Stimulated activated naive CD4-positive, alpha-beta T cell treated with Interleukin-2 at 50 U/mL for 16 hours (primary cell): Measurements from ENCODE around the gene CAMK2B.

ENCODE experiments used
- DNase-seq: peaks from one replicate; lab custom pipeline; 2025; lab: John Stamatoyannopoulos, UW

CAMK2B gene

DNA sequence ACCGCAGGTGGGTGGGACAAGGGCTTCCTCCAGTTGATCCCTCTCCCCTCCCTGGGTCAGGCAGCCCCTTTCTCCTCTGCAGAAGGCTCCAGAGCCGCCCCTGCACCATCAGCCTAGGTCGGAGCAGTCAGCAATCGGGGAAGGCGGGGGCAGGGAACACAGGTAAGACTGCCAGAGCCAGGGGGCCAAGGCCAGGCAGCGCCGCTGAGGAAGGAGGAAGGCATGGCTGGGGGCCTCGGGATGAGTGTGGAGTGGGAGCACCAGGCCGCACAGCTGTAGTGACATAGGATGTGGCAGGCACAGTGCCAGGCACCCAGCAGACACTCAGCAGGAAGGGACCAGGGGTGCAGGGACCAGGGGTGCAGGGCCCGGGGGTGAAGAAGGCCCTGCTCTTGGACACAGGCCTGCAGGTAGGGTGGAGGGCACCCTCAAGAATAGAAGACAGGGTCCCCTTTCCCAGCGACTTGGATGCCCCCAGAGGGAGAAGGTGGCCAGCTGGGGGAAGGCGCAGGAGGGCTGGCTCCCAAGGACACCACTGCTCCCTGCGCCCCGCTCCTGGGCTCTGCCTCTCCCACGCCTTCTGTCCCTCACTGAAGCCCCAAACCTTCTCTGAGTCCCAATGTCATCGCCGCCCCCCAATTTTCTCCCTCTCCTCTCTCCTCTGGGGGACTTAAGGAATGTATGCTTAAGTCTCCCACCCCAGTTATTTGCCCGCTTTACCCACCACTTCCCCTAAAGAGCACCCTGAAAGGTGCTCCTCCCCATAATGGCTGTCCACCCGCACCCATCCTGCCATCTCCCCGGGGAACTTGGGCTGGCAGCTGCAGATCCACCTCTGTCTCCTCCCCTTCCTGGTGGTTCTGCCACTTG is 38.5 kb downstream of the CAMK2B start:
- DNase-seq, result no peak

DNA sequence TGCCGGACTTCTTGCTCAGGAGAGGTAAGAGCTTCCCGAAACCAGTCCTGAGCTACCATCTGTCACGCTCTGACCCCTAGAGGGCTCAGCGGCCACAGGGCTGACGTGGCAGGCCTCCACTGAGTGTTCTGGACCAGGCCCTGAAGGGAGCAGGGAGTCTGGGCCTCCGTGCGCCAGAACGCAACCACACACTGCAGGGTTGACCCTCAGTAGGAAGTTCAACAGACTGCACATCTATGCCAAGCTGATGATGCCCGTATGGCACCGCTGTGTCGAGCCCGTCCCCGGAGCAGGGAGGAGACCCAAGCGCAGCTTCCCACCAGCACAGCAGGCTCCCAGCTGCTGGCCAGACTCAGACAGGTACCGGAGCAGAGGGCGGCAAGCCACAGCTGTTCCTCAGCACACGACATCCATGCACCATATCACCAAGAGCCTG is 39.2 kb downstream of the CAMK2B start:
- DNase-seq, result no peak

DNA sequence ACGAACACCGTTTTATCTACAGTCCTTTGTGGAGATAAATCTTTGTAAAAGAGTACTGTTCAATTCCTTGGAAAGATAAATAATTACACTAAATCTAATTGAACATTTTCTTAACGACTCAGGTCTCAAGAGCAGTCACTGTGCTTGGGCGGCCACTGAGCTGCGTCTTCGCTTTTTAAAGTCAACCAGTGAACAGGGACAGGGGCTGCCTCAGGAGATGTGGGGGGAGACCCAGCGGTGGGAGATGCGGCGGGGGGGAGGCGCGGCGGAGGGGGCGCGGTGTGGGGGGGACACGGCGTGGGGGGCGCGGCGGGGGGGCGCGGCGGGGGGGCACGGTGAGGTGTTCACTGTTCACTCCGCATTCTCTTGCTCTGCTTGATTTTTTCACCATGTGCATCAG is 39.8 kb downstream of the CAMK2B start:
- DNase-seq, result no peak

DNA sequence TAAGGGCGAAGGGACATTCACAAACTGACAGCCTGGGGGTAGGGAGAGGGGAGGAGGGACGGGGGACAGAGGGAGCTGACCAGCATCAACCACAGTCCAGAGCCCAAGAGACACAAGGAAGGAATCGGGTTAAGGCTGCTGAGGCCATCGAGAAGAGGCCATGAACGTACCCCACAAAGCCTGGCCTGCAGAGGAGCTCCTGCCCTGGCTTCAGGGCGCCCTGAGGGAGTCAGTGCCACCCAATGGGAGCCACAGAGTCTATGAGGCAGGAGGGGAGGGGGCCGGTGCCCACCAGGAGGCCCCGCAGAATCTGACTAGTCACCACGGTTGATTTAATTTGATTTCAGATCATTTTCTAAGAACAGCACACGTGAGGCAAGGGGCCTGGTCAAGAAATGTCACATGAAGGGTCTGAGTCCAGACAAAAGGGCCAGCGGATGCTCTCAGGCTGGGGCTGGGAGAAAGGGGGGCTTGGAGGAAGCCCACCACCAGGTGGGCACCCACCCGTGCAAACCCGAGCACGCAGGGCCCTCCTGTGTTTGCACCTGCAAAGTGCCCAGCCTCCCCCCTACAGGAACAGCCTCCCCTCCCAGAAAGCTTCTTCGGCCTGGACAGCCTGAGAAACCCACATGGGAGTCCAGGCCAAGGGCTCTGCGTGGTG is 40.4 kb downstream of the CAMK2B start:
- DNase-seq, result no peak

- DNase-seq, result no peak
Observed at GRCh38 chr7:44284216-44284615, 41.2 kb downstream of the CAMK2B start.

DNA sequence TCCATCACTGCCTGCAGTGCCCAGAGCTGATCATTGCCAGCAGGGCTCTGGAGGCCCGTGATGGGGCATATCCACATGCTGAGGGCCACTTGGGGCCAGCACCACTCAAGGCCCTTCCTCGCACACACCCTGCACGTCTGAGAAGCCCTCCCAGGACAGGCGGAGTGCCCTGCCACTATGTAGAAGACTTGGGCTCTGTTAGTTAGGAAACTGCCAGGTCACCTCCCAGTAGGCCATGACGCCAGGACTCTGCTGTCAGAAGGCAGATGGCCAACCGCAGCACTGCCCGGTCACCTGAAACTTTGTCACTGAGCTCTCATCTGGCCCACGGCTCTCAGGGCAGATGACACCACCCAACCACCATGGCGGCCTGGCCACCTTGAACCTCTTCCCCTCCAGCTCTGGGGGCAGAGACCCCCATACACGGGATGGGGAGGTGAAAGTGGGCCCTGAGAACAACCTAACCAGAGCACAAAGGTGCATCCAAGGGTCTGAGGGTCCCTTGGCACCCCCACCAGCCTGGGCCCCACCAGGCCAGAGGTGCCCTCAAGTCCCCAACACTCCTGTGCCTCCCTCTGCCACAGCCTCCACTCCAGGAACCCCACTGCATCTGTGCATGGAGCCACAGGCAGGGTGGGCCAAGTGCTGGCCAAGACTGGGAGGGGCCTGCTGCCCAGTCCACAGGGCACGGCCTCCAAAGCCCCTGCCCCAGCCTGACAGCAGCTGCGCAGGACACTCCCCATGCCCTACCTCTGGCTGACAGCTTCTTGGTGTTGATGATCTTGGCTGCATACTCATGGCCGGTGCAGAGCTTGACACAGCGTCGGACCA is 41.8 kb downstream of the CAMK2B start:
- DNase-seq, result no peak

DNA sequence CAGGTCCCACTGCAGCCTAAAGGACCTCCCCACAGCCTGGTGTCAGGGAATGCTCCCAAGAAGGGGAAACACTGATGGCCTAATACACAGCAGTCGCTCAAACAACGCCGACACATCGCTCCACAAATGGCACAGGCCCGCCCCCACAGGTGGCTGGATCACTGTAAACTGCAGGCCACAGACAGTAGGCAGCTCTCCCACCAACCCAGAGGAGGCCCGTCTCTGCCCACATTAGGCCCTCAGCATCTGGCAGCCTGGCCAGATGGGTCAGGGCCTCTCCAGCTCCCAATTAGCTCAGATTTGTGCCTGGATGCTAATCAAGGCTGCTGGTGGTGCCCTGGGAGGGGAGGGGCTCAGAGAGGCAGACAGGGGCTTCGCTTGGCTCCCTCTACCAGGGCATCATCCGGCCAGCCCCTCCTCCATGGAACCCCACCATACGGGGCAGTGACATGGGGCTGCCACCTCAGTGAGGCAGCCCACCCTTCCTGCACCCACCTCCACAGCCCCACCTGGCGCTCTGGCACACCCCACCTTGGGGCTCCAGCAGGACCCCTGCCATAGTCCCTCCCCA is 42.7 kb downstream of the CAMK2B start:
- no peak for DNase-seq

DNA sequence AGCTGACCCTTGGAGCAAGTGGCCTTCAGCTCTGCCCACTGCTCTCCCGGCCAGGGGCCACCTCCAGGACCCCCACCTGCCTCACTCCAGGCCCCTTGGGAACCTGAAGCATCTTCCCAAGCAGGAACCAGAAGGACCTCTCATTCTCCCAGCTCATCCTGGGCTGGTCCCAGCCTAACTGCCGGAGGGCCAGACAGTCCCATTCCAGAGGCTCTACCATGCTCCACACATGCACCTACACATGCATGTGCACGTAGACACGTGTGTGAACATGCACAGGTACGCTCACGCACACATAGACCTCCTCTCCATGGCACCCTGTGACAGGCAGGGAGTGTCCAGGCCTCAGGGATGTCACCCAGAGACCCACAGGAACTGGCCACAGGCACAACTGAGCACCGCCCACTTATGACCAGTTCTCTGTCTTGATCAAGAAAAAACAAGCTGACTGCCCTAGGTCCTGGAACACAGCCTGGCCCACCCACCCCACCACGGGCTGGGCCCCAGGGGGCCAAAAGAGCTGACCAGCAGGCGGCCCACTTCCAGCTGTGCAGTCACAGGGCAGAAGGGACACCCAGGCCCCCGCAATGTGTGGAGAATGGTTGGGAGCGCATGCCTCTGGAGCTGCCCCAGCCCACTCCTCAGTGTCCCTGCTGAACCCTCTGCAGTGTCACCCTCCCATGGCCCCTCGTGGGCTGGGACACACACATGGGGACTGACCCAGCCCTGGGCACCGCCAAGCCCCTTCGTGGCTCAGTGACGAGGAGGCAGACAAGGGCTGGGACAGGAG is 43.4 kb downstream of the CAMK2B start:
- no peak for DNase-seq

DNA sequence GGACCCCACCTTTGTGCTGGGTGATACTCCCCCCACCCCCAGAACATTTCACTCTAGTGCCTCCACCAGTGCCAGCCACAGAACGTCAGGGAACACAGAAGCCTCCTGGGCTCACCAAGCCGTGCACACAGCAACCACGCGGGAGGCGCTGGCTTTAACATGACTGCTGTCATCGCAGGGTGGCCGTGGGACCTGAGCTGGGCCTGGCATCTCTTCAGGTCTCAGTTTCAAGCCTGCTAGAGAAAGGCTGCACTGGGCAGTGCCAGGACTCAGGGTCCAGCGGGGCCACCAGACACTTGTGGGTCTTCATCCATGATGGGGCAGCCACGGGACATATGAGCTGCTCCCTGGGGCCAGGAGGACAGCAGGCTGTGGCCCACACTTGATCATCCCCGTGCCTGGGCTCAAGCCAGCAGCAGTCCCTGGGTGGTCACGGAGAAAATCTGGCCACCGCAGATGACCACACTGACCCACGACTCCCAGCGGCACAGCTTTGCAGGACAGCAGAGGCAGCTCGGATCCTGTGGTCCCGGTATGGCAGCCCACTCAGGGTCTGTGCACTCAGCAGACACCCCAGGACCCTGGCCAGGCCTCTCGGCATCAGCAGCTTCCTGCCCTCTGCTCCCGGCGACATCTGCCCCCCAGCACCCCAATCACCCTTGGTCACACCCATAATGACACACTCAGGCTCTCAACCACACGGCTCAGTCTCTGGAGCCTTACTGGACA is 44.2 kb downstream of the CAMK2B start:
- DNase-seq, result no peak

DNA sequence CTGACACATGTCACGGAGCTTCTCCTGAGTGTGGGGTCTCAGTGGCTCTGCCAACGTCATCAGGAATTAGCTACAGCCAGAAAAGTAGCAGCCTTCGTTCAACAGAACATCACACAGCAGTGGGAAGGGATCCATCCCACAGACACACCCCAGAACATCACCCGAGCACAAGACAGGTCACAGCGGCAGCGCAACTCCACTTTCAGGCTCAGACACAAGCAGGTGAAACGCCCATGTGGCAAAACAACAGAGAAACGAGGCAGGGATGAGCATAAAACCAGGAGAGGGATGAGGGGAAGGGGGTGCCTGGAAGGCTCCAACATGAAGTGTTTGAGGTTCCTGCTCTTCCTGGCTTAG is 44.8 kb downstream of the CAMK2B start:
- no peak for DNase-seq

DNA sequence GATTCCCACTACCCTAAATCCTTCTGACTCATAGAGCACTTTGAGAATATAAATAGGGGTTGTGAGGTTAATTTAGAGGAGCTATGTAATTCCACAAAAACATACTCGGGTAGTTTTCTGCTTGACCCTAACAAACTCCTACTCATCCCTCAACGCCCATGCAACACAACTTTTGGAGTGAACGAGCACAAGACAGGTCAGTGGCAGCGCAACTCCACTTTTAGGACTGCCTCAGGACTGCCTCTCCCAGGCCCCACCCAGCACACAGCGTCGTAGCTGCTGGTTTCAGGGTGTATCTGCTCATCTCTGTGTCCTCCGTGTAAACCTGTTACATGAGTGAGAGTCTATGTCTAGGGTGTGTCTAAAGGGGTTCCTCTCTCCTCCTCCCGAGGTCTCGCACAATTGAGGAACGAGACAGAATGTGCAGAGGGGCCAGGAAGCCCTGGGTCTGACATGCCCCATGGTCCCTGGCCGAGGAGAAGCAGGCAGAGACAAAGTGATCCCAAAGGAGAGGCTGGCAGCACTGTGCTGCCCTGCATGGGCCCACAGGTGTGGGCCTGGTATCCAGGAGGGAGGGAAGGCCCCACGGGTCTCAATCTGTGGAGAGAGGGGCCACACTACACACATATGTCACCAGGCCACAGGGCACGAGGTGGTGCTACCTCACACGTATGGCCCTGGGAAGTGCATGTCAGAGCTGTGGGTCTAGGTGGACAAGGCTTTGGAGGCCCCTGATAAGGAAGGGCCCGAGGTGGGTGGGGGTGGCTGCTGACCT is 45.5 kb downstream of the CAMK2B start:
- DNase-seq, result no peak

DNA sequence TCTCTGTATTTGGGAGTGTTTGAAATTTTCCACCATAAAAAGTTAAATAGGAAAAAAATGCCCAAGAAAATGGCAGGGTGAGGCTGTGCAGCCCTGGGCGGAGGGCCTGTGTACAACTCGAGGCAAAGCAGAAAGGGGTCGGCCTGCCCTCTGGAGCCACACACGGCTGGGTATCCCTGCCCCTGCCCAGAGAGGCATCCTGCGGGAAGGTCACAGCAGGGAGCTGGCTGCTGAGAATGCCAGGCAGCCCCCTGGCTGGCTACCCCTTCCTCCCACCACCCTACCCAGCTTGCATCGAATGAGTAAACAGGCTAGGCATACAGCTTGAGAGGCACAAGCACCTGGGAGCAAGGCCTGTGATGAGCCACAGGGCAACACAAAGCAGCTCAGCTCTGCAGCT is 46.1 kb downstream of the CAMK2B start:
- DNase-seq, result no peak

- DNase-seq, result no peak
Observed at GRCh38 chr7:44278451-44279161, 46.8 kb downstream of the CAMK2B start.

- DNase-seq, result no peak
Observed at GRCh38 chr7:44277851-44278250, 47.5 kb downstream of the CAMK2B start.

DNA sequence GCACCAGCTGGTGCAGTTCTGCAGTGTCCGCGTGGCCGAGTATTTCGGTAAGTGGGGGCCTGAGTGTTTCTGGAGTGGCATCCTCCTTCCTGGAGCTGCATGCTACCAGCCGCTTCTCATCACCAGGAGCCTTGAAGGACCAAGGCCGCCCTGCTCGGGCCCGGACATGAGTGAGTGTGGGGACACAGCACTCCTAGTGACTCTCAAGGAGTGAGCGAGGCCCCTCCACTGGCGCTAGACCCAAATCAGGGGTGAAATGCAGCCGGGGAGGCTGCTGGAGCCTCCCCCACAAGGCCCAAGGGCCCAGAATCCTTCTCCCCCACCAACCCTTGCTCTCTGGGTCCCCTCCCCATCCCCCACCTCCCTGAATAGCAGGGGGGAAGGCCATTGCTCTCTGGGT is 48.0 kb downstream of the CAMK2B start:
- DNase-seq, result no peak

DNA sequence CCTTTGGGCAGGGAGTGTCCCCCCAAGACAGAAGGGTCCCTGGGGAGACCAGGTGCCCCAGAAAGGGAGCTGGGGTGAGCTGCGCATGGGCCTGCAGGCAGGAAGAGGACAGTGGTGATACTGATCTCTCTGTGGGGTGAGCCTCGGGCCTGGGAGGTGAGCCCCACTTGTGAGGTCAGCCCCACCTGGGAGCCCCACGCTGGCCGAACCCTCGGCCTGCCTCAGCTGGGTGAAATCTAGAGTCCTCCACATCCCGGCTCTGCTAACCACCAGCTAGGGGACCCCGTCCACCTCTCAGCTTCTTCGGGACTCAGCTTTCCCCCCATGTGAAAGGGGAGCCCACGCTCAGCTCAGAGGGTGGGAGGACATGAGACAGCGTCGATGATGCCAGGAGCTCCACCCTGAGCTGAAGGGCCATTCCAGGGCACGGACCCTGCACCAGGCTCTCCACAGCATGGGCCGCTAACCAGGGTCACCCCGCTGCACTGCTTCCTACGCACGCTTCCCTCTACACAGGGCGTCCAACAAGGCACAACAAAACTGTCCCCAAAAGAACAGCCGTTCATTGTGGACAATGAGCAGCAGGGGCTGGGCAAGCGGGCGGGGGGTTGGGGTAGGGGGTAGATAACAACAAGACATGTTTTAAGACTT is 48.7 kb downstream of the CAMK2B start:
- DNase-seq, result no peak

- no peak for DNase-seq
Observed at GRCh38 chr7:44275957-44276570, 49.3 kb downstream of the CAMK2B start.

- no peak for DNase-seq
Observed at GRCh38 chr7:44275146-44275545, 50.2 kb downstream of the CAMK2B start.

DNA sequence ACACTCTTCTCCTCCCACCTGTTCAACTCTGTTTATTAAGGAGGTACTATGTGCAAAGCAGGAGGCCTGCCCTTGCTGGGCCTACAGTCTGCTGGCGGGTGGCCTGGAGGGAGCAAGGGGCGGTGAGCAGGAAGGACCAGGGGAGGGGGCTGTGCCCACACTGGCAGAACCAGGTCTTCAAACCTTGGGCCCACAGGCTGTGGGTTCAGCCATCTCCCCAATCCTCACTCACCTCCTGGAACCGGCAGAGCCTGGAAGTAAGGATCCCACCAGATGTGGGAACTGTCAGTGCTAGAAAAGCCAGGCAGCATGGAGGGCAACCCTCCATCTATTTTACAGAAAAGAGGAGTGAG is 50.8 kb downstream of the CAMK2B start:
- no peak for DNase-seq
